Mesenchymal stem cell (in vitro differentiated cells and primary cell): ENCODE results near the gene CADPS.

Source experiments
- DNase-seq: peaks from one replicate; pipeline ENCODE4 v3.0.0-alpha.2; 2013
- H2AFZ ChIP-seq: one replicate; pipeline ENCODE4 v1.6.1; 2013; ENCODE audit warnings: low read depth, mild to moderate bottlenecking, control low read depth, inconsistent platforms, low read length, moderate library complexity
- H2AK5ac ChIP-seq: 2 replicates; pipeline ENCODE4 v1.6.1; 2013; ENCODE audit warnings: low read length, moderate library complexity, mild to moderate bottlenecking, inconsistent platforms; ENCODE audit not compliant: severe bottlenecking
- H2BK120ac ChIP-seq: one replicate; pipeline ENCODE4 v1.6.1; 2013; ENCODE audit warnings: low read depth, mild to moderate bottlenecking, inconsistent platforms, low read length, moderate library complexity
- H2BK12ac ChIP-seq, 2 experiments: one replicate each; pipeline ENCODE4 v1.6.1; 2013; ENCODE audit warnings: inconsistent platforms in 2 of 2, low read length in 2 of 2, mild to moderate bottlenecking in 2 of 2, moderate library complexity in 2 of 2, control low read depth in 1 of 2
- H2BK15ac ChIP-seq: one replicate; pipeline ENCODE4 v1.6.1; 2013; ENCODE audit warnings: mild to moderate bottlenecking, low read depth, inconsistent platforms; ENCODE audit not compliant: poor library complexity, severe bottlenecking
- H2BK5ac ChIP-seq: 2 replicates; pipeline ENCODE4 v1.6.1; 2013; ENCODE audit warnings: low read depth, mild to moderate bottlenecking, low read length, control low read depth, inconsistent platforms; ENCODE audit not compliant: poor library complexity, severe bottlenecking
- H3K14ac ChIP-seq, 2 experiments: one replicate each; pipeline ENCODE4 v1.6.1; 2013; ENCODE audit warnings: inconsistent platforms in 2 of 2, low read length in 2 of 2, control low read depth in 1 of 2, mild to moderate bottlenecking in 1 of 2, moderate library complexity in 1 of 2
- H3K18ac ChIP-seq, 2 experiments: one replicate each; pipeline ENCODE4 v1.6.1; 2013; ENCODE audit warnings: inconsistent platforms in 2 of 2, low read length in 2 of 2, control low read depth in 1 of 2, low read depth in 1 of 2, mild to moderate bottlenecking in 1 of 2
- H3K23ac ChIP-seq, 2 experiments: one replicate each; pipeline ENCODE4 v1.6.1; 2013; ENCODE audit warnings: inconsistent platforms in 2 of 2, low read length in 2 of 2, mild to moderate bottlenecking in 2 of 2, moderate library complexity in 2 of 2, control low read depth in 1 of 2
- H3K27ac ChIP-seq: 2 replicates; pipeline ENCODE4 v1.5.1; 2013; ENCODE audit warnings: mild to moderate bottlenecking, moderate library complexity, low read length, control low read depth, inconsistent platforms; ENCODE audit not compliant: poor library complexity, severe bottlenecking
- H3K27me3 ChIP-seq, 2 experiments: 2 replicates each; pipeline versions ENCODE4 v1.6.1 to v1.7.0; 2013; ENCODE audit warnings: low read length in 2 of 2, mild to moderate bottlenecking in 2 of 2, moderate library complexity in 2 of 2, control low read depth in 1 of 2, inconsistent platforms in 1 of 2; ENCODE audit not compliant: control insufficient read depth in 1 of 2, insufficient read depth in 1 of 2
- H3K36me3 ChIP-seq, 2 experiments: 2 replicates each; pipeline versions ENCODE4 v1.6.1 to v1.7.0; 2013; ENCODE audit warnings: low read length in 2 of 2, control low read depth in 1 of 2, inconsistent platforms in 1 of 2, low read depth in 1 of 2, mild to moderate bottlenecking in 1 of 2; ENCODE audit not compliant: insufficient read depth in 2 of 2, control insufficient read depth in 1 of 2
- H3K4ac ChIP-seq, 2 experiments: one replicate each; pipeline ENCODE4 v1.6.1; 2013; ENCODE audit warnings: inconsistent platforms in 2 of 2, low read length in 2 of 2, mild to moderate bottlenecking in 2 of 2, moderate library complexity in 2 of 2, control low read depth in 1 of 2, low read depth in 1 of 2
- H3K4me1 ChIP-seq: 2 replicates; pipeline ENCODE4 v1.6.1; 2013; ENCODE audit warnings: low read depth, low read length, control low read depth; ENCODE audit not compliant: control insufficient read depth, insufficient read depth
- H3K4me2 ChIP-seq: 2 replicates; pipeline ENCODE4 v1.6.1; 2013; ENCODE audit warnings: low read length, mild to moderate bottlenecking, inconsistent platforms; ENCODE audit not compliant: poor library complexity, severe bottlenecking
- H3K4me3 ChIP-seq, 2 experiments: 2 replicates each; pipeline versions ENCODE4 v1.5.1 to v1.7.0; 2013; ENCODE audit warnings: low read length in 2 of 2, mild to moderate bottlenecking in 2 of 2, control low read depth in 1 of 2, low read depth in 1 of 2; ENCODE audit not compliant: insufficient read depth in 1 of 2
- H3K79me1 ChIP-seq: replicated peaks from 2 replicates; pipeline ENCODE4 v1.6.1; 2013; ENCODE audit warnings: mild to moderate bottlenecking, control low read depth, low read length, inconsistent platforms; ENCODE audit not compliant: poor library complexity, severe bottlenecking
- H3K9ac ChIP-seq: 2 replicates; pipeline ENCODE4 v1.7.0; 2013; ENCODE audit warnings: mild to moderate bottlenecking, low read length, moderate library complexity
- H3K9me3 ChIP-seq: 2 replicates; pipeline ENCODE4 v1.7.0; 2013; ENCODE audit warnings: mild to moderate bottlenecking, low read length; ENCODE audit not compliant: control insufficient read depth
- H4K8ac ChIP-seq: one replicate; pipeline ENCODE4 v1.6.1; 2013; ENCODE audit warnings: inconsistent platforms, mild to moderate bottlenecking, low read length, moderate library complexity
- H4K91ac ChIP-seq: one replicate; pipeline ENCODE4 v1.6.1; 2013; ENCODE audit warnings: mild to moderate bottlenecking, low read length, inconsistent platforms
- WGBS: methylation state at CpG from one replicate; pipeline ENCODE4 v1.1.7; 2013; ENCODE audit warnings: mixed read lengths; 5-methylcytosine and 5-hydroxymethylcytosine counted together

The CADPS gene

DNA sequence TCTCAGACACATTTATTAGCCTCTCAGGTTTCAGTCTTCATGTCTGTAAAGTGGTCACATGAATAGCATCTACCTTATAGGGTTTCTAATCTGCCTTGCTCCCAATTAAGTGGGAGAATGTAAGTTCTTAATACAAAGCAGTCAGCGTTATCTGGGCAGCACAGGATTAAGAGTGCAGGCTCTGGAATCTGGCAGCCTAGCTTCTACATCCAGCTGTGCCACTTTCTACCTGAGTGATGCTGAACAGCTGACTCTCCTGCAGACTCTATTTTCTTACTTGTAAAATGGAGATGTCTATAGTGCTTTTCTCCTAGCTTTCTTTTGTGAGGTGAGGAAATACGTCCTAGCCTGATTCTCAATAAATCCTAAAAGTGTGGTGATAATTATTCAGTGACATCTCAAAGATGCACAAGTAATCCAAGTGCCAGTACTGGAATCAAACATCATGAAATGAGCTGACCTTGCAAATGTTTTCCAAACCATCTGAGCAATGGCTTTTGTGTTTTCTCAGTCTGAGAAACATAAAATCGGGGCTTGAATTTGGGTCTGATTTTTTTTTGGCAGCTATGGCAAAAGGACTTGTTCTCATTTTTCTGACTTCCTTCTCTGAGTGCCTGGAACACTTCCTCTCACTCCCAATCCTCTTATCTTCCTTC is 269.7 kb downstream of the CADPS start:
- Histone ChIP-seq H3K4me3 (no peak overlapping the region), H3K4ac (no peak overlapping the region), H2BK5ac (no peak overlapping the region), H3K4me2 (no peak overlapping the region), H3K23ac (no peak overlapping the region), H4K8ac (no peak overlapping the region), H2BK120ac (no peak overlapping the region), H3K9me3 (peaks cover 3% of the 10 kb centered on the region), H2AK5ac (no peak overlapping the region), H3K27me3 (peaks cover 0 to 3% of the 10 kb centered on the region in 2 experiments), H3K18ac (peak overlapping the region in 1 of 2 experiments; percentile 55), H3K79me1 (no peaks in the 10 kb centered on the region), H3K27ac (no peak overlapping the region), H2BK12ac (no peak overlapping the region), H3K36me3 (no peaks in the 10 kb centered on the region), H2BK15ac (no peak overlapping the region), H3K9ac (no peak overlapping the region), H3K14ac (no peak overlapping the region), H3K4me1 (peaks cover 11% of the 10 kb centered on the region), H2AFZ (no peak overlapping the region), H4K91ac (no peak overlapping the region)
- DNase-seq: no peak
- WGBS: 67% methylated on average over 1 of the region's 3 CpGs

DNA sequence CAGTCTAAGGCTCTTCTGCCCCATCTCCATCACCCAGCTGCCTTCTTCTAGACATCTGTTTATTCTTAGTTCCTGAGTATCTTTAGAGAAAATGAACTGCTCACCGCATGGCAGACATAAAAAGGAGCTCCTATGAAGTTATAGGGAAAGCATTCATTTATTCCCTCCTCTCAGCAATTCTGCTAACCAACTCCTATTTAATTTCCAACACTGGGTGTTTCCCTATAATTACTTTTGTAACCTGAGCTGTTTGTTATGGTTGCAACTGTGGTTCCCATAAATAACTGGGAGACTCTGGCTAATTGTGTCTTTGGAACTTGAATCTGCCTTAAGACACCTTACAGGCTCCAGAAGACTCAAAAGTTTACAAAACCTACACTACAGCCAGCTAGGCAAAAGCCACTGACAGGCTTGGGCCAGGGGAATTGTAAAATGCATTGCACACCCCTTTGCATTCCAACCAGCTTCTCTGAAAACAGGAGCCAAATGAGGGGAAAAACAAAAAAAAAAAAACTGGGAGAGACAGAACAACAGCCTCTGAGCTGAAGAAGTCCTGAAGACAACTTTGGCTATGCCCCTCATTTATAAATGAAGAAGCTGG is 270.4 kb downstream of the CADPS start:
- Histone ChIP-seq H3K27me3 (peaks cover 0 to 3% of the 10 kb centered on the region in 2 experiments), H3K36me3 (no peaks in the 10 kb centered on the region), H3K27ac (peak overlapping the region; percentile 88), H3K4ac (peak overlapping the region in 1 of 2 experiments; percentile 26), H2BK120ac (peak overlapping the region; percentile 24), H3K4me3 (no peak overlapping the region), H2AFZ (no peak overlapping the region), H2BK12ac (no peak overlapping the region), H3K14ac (no peak overlapping the region), H2AK5ac (peak overlapping the region; percentile 41), H4K91ac (no peak overlapping the region), H3K9ac (no peak overlapping the region), H2BK15ac (no peak overlapping the region), H3K4me2 (no peak overlapping the region), H3K4me1 (peaks cover 11% of the 10 kb centered on the region), H3K9me3 (peaks cover 3% of the 10 kb centered on the region), H3K23ac (no peak overlapping the region), H2BK5ac (no peak overlapping the region), H4K8ac (no peak overlapping the region), H3K79me1 (no peaks in the 10 kb centered on the region), H3K18ac (peak overlapping the region; percentile 34 to 71)
- DNase-seq: no peak
- no CpG with 5 or more reads among the region's 1 CpG for WGBS

DNA sequence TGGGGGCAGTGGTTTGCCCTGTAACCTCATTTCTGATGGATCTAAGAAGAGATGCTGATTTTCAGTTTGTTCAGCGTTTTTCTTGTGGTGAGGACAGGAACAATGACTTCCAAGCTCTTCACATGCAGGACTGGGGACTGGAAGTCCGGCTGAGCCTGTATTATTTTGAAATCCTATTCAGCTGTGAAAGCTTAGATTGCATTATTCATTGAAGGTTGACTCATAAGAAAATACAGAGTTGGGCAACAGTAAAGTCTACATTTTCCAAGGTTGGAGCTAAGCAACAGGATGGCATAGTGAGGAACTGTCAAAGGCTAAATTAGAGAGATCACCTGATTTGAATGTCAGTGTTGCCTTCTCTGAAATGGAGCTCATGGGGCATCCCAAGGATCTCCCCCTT is 270.9 kb downstream of the CADPS start:
- peak overlapping the region; percentile 41 for H2AK5ac ChIP-seq
- H3K4me1 ChIP-seq: peaks cover 11% of the 10 kb centered on the region
- H4K8ac ChIP-seq: peak overlapping the region; percentile 83
- WGBS: 16% methylated on average over 2 of the region's 2 CpGs
- H2AFZ ChIP-seq: no peak overlapping the region
- peaks cover 3% of the 10 kb centered on the region for H3K9me3 ChIP-seq
- H3K9ac ChIP-seq: peak overlapping the region; percentile 75
- H3K14ac ChIP-seq: no peak overlapping the region
- H2BK12ac ChIP-seq: peak overlapping the region in 1 of 2 experiments; percentile 83
- peak overlapping the region; percentile 88 for H3K27ac ChIP-seq
- H3K36me3 ChIP-seq: no peaks in the 10 kb centered on the region
- H3K18ac ChIP-seq: peak overlapping the region; percentile 34 to 71
- no peak overlapping the region for H2BK5ac ChIP-seq
- H2BK120ac ChIP-seq: peak overlapping the region; percentile 24
- peak overlapping the region; percentile 66 for H3K4me2 ChIP-seq
- peak; percentile 94 for DNase-seq
- H2BK15ac ChIP-seq: no peak overlapping the region
- no peak overlapping the region for H3K4me3 ChIP-seq
- peak overlapping the region in 1 of 2 experiments; percentile 73 for H3K4ac ChIP-seq
- H4K91ac ChIP-seq: peak overlapping the region; percentile 57
- H3K79me1 ChIP-seq: no peaks in the 10 kb centered on the region
- H3K27me3 ChIP-seq: peaks cover 0 to under 1% of the 10 kb centered on the region in 2 experiments
- H3K23ac ChIP-seq: no peak overlapping the region

DNA sequence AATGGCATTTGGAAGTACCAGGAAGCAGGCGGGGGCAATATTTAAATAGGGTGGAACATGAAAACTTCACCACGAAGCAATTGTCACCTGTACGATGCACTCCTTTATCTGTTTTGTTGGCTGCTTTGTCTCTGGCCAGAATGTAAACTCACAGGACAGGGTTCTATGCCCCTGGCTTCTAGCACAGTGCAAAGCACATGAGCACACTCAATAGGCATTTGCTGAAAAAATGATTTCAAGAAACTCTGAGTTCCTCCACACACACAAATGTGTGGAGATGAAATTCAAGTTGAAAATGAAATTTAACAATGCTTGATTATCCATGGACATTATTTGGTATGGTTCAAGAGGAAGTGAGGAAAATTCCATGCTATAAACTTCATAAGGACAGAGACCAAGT is 272.2 kb downstream of the CADPS start:
- no peak overlapping the region for H2BK5ac ChIP-seq
- peak overlapping the region; percentile 18 to 86 for H2BK12ac ChIP-seq
- no peak overlapping the region for H3K14ac ChIP-seq
- H3K36me3 ChIP-seq: no peaks in the 10 kb centered on the region
- H3K27me3 ChIP-seq: no peaks in the 10 kb centered on the region
- no peak overlapping the region for H3K4me3 ChIP-seq
- peaks cover 3% of the 10 kb centered on the region for H3K9me3 ChIP-seq
- WGBS: 86% methylated on average over 3 of the region's 3 CpGs
- H2AK5ac ChIP-seq: no peak overlapping the region
- peaks cover 11% of the 10 kb centered on the region for H3K4me1 ChIP-seq
- H2BK120ac ChIP-seq: no peak overlapping the region
- no peaks in the 10 kb centered on the region for H3K79me1 ChIP-seq
- H3K18ac ChIP-seq: no peak overlapping the region
- no peak overlapping the region for H3K4me2 ChIP-seq
- peak overlapping the region; percentile 48 for H3K27ac ChIP-seq
- H2BK15ac ChIP-seq: no peak overlapping the region
- peak overlapping the region; percentile 53 for H3K9ac ChIP-seq
- no peak overlapping the region for H4K91ac ChIP-seq
- DNase-seq: no peak
- peak overlapping the region in 1 of 2 experiments; percentile 32 for H3K4ac ChIP-seq
- H2AFZ ChIP-seq: no peak overlapping the region
- no peak overlapping the region for H4K8ac ChIP-seq
- H3K23ac ChIP-seq: no peak overlapping the region
